Spleen (tissue), 7 donors: ENCODE data around the gene NAGS.

ENCODE experiments used
- POLR2A ChIP-seq, 3 donors: fragments of 450-650 bp; IDR thresholded peaks; one replicate each; pipeline ENCODE4 v1.5.1; 2017; ENCODE audit warnings: antibody characterized with exemption in 3 of 3, mild to moderate bottlenecking in 1 of 3
- POLR2AphosphoS5 ChIP-seq, 3 donors: sonication (generic); formaldehyde crosslinking; IDR thresholded peaks; one replicate each; pipeline ENCODE4 v1.5.1; 2017; ENCODE audit warnings: antibody characterized with exemption in 3 of 3
- TF ChIP-seq, protein P1 (sequence below), 11 experiments: fragments of 200-600 bp in 7 of 11; fragments of 450-650 bp in 4 of 11; sonication (generic) in 4 of 11; IDR thresholded peaks in 8 of 11; conservative IDR thresholded peaks in 3 of 11; 1 replicate in 7 of 11; 2 replicates in 4 of 11; pipeline versions ENCODE4 v1.4.0 to v1.8.0; 2016 to 2021; ENCODE audit warnings: antibody characterized with exemption in 11 of 11, inconsistent platforms in 4 of 11, mild to moderate bottlenecking in 1 of 11
- donor health status: DM: no; HTN: no; CAD: no; lungs with moderate emphysema.
- donor health status: DM: no; HTN: no; CAD: no.
- donor health status: DM: no; HTN: no; CAD: no.

DNA sequence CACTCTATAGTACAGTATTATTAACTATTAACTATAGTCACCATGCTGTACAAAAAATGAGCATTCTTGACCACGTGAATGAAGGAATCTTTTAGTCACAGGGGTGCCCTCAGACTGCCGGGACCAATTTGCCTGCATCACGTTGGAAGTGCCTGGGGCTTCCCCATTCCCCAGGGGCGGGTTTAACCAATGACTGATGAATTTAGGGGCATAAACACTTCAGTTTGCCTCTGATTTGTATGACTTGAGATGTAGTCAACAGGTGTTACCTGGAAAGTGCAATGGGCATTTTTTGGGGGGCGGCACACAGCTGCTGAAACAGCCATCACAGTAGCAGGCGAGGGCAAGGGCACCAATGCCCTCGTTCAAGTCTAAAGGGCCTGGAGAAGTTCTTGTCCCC is 41.9 kb upstream of the NAGS start:
- TF ChIP-seq, protein P1, sequence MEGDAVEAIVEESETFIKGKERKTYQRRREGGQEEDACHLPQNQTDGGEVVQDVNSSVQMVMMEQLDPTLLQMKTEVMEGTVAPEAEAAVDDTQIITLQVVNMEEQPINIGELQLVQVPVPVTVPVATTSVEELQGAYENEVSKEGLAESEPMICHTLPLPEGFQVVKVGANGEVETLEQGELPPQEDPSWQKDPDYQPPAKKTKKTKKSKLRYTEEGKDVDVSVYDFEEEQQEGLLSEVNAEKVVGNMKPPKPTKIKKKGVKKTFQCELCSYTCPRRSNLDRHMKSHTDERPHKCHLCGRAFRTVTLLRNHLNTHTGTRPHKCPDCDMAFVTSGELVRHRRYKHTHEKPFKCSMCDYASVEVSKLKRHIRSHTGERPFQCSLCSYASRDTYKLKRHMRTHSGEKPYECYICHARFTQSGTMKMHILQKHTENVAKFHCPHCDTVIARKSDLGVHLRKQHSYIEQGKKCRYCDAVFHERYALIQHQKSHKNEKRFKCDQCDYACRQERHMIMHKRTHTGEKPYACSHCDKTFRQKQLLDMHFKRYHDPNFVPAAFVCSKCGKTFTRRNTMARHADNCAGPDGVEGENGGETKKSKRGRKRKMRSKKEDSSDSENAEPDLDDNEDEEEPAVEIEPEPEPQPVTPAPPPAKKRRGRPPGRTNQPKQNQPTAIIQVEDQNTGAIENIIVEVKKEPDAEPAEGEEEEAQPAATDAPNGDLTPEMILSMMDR (IDR thresholded peaks at IDR 0.05 in 8 of 11, conservative IDR thresholded peaks at IDR 0.05 in 3 of 11), result no peak
- no peak for TF ChIP-seq POLR2A (IDR thresholded peaks at IDR 0.05)
- no peak for TF ChIP-seq POLR2AphosphoS5 (IDR thresholded peaks at IDR 0.05)
